Measurements from ENCODE around the gene BICD1. TPM values are rescaled to one million over a fixed set of nuclear protein-coding genes. Genes with fewer than 3 reads are reported as not detected.

Gene BICD1
- total and polyA plus RNA-seq, 4 donors: 0.46 to 3.4 (median 1.1) TPM

- Histone ChIP-seq H3K27me3 (ENCODE audit: control insufficient read depth in 4 of 4, insufficient read depth in 4 of 4, low read length in 3 of 4) (no peaks in the 10 kb centered on the region), H3K4me1 (ENCODE audit: control insufficient read depth in 4 of 4, insufficient read depth in 4 of 4, low read length in 3 of 4) (peaks cover 0 to 8% (median 5%) of the 10 kb centered on the region in 4 donors), H3K27ac (ENCODE audit: low read depth in 1 of 2, low read length in 2 of 2) (no peak overlapping the region), H3K9ac (ENCODE audit: low read depth in 1 of 2, low read length in 2 of 2) (no peak overlapping the region), H3K36me3 (ENCODE audit: control insufficient read depth in 4 of 4, insufficient read depth in 3 of 4, low read depth in 1 of 4, low read length in 3 of 4) (no peaks in the 10 kb centered on the region), H3K4me3 (ENCODE audit: low read depth in 1 of 3, low read length in 3 of 3) (no peak overlapping the region), H3K9me3 (ENCODE audit: control insufficient read depth in 4 of 4, low read length in 3 of 4) (no peaks in the 10 kb centered on the region)
- 92% methylated on average over 4 of the region's 4 CpGs for WGBS
- TF ChIP-seq GABPA (IDR thresholded peaks at IDR 0.05 in 1 of 2, conservative IDR thresholded peaks at IDR 0.05 in 1 of 2): no peak
- no peak for TF ChIP-seq EGR1 (IDR thresholded peaks at IDR 0.05; ENCODE audit: low read depth in 2 of 2)
- TF ChIP-seq ZBTB33 (IDR thresholded peaks at IDR 0.05): no peak
- no peak for TF ChIP-seq FOXA2 (IDR thresholded peaks at IDR 0.05)
- TF ChIP-seq HNF4G (IDR thresholded peaks at IDR 0.05): no peak
- no peak for TF ChIP-seq HNF4A (conservative IDR thresholded peaks at IDR 0.05)
- no peak for TF ChIP-seq NR2F2 (IDR thresholded peaks at IDR 0.05)
- DNase-seq (ENCODE audit: low spot score): no peak
Observed at GRCh38 chr12:32367381-32367780, 260.7 kb downstream of the BICD1 start.

- WGBS: 67% methylated on average over 4 of the region's 4 CpGs
- H3K9ac ChIP-seq (ENCODE audit: low read depth in 1 of 2, low read length in 2 of 2): no peak overlapping the region
- H3K27ac ChIP-seq (ENCODE audit: low read depth in 1 of 2, low read length in 2 of 2): no peak overlapping the region
- peaks cover 0 to 8% (median 5%) of the 10 kb centered on the region in 4 donors for H3K4me1 ChIP-seq (ENCODE audit: control insufficient read depth in 4 of 4, insufficient read depth in 4 of 4, low read length in 3 of 4)
- no peak for DNase-seq (ENCODE audit: low spot score)
- TF ChIP-seq HNF4G (IDR thresholded peaks at IDR 0.05) (no peak), ZBTB33 (IDR thresholded peaks at IDR 0.05) (no peak), SP1 (IDR thresholded peaks at IDR 0.05) (no peak), JUND (IDR thresholded peaks at IDR 0.05) (no peak), HNF4A (conservative IDR thresholded peaks at IDR 0.05) (no peak), RAD21 (IDR thresholded peaks at IDR 0.05) (no peak), CTCF (IDR thresholded peaks at IDR 0.05; ENCODE audit: low read depth, low read length, missing input control) (no peak), FOXA1 (IDR thresholded peaks at IDR 0.05) (no peak), NR2F2 (IDR thresholded peaks at IDR 0.05) (no peak), YY1 (IDR thresholded peaks at IDR 0.05) (no peak), REST (IDR thresholded peaks at IDR 0.05) (no peak), TAF1 (conservative IDR thresholded peaks at IDR 0.05) (no peak), EGR1 (IDR thresholded peaks at IDR 0.05; ENCODE audit: low read depth in 2 of 2) (no peak), MAX (IDR thresholded peaks at IDR 0.05) (no peak), ATF3 (IDR thresholded peaks at IDR 0.05) (no peak), GABPA (IDR thresholded peaks at IDR 0.05 in 1 of 2, conservative IDR thresholded peaks at IDR 0.05 in 1 of 2) (no peak), FOXA2 (IDR thresholded peaks at IDR 0.05) (no peak)
- no peaks in the 10 kb centered on the region for H3K27me3 ChIP-seq (ENCODE audit: control insufficient read depth in 4 of 4, insufficient read depth in 4 of 4, low read length in 3 of 4)
- H3K4me3 ChIP-seq (ENCODE audit: low read depth in 1 of 3, low read length in 3 of 3): no peak overlapping the region
- no peaks in the 10 kb centered on the region for H3K9me3 ChIP-seq (ENCODE audit: control insufficient read depth in 4 of 4, low read length in 3 of 4)
- no peaks in the 10 kb centered on the region for H3K36me3 ChIP-seq (ENCODE audit: control insufficient read depth in 4 of 4, insufficient read depth in 3 of 4, low read depth in 1 of 4, low read length in 3 of 4)
Observed at GRCh38 chr12:32369202-32369601, 262.6 kb downstream of the BICD1 start.
